Parathyroid adenoma (tissue), 2 donors: Measurements from ENCODE around the gene SSPN.
"Not testable (repeated sequence)": the region's sequence is repeated elsewhere in the genome, so short reads cannot be mapped to it uniquely, and the experiment has no call there.

Source experiments
- H2AFZ ChIP-seq: fragments of 300-600 bp; sonication (generic); one replicate; pipeline ENCODE4 v1.7.0; 2017; ENCODE audit warnings: antibody characterized with exemption, mild to moderate bottlenecking
- H3K27ac ChIP-seq: fragments of 300-600 bp; sonication (generic); one replicate; pipeline ENCODE4 v1.7.0; 2017
- H3K27me3 ChIP-seq: fragments of 300-600 bp; sonication (generic); one replicate; pipeline ENCODE4 v1.7.0; 2017; ENCODE audit warnings: low read length; ENCODE audit not compliant: control insufficient read depth, insufficient read depth
- H3K36me3 ChIP-seq: fragments of 300-600 bp; sonication (generic); one replicate; pipeline ENCODE4 v1.7.0; 2017; ENCODE audit warnings: low read length; ENCODE audit not compliant: control insufficient read depth, insufficient read depth
- H3K4me1 ChIP-seq: fragments of 300-600 bp; sonication (generic); one replicate; pipeline ENCODE4 v1.7.0; 2017; ENCODE audit warnings: control low read depth
- H3K4me2 ChIP-seq: fragments of 300-600 bp; sonication (generic); one replicate; pipeline ENCODE4 v1.7.0; 2017; ENCODE audit warnings: low read length
- H3K4me3 ChIP-seq: fragments of 300-600 bp; sonication (generic); one replicate; pipeline ENCODE4 v1.7.0; 2017; ENCODE audit warnings: low read depth, low read length
- H3K79me2 ChIP-seq: fragments of 300-600 bp; sonication (generic); one replicate; pipeline ENCODE4 v1.7.0; 2017; ENCODE audit warnings: control low read depth
- H3K9ac ChIP-seq: fragments of 300-600 bp; sonication (generic); one replicate; pipeline ENCODE4 v1.7.0; 2017; ENCODE audit warnings: mild to moderate bottlenecking
- H3K9me3 ChIP-seq: fragments of 300-600 bp; sonication (generic); one replicate; pipeline ENCODE4 v1.7.0; 2017; ENCODE audit warnings: low read length; ENCODE audit not compliant: control insufficient read depth
- TF ChIP-seq, protein P1 (sequence below): fragments of 300-600 bp; sonication (generic); IDR thresholded peaks from one replicate; pipeline ENCODE4 v1.7.0; 2017; ENCODE audit warnings: antibody characterized with exemption, mild to moderate bottlenecking
- donor health status: primary hyperparathyroidism.

The SSPN gene

DNA sequence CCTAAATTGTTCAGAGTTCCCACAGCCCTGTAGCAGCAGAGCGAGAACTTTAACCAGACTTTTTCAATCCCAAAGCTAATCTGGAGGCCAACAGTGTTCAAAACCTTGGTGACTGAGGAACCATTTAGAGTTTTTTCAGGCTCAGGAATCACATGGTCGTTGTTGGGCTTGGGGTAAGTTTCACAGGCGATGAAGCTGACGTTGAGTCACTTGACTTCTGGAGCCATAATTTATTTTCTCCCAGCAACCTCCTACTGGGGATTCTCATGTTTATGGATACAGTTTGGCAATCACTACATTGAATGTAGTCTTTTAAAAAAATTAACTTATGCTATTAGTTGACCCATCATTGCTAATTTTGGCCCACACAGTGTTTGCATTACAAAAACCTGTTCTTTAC, 34.5 kb downstream of the SSPN start:
- Histone ChIP-seq H3K27me3 (peaks cover 4% of the 10 kb centered on the region), H3K9ac (no peak overlapping the region), H3K4me3 (no peak overlapping the region), H3K4me1 (peaks cover 2% of the 10 kb centered on the region), H3K79me2 (no peaks in the 10 kb centered on the region), H3K9me3 (no peaks in the 10 kb centered on the region), H3K27ac (no peak overlapping the region), H2AFZ (no peak overlapping the region), H3K36me3 (no peaks in the 10 kb centered on the region), H3K4me2 (no peak overlapping the region)
- TF ChIP-seq, protein P1, sequence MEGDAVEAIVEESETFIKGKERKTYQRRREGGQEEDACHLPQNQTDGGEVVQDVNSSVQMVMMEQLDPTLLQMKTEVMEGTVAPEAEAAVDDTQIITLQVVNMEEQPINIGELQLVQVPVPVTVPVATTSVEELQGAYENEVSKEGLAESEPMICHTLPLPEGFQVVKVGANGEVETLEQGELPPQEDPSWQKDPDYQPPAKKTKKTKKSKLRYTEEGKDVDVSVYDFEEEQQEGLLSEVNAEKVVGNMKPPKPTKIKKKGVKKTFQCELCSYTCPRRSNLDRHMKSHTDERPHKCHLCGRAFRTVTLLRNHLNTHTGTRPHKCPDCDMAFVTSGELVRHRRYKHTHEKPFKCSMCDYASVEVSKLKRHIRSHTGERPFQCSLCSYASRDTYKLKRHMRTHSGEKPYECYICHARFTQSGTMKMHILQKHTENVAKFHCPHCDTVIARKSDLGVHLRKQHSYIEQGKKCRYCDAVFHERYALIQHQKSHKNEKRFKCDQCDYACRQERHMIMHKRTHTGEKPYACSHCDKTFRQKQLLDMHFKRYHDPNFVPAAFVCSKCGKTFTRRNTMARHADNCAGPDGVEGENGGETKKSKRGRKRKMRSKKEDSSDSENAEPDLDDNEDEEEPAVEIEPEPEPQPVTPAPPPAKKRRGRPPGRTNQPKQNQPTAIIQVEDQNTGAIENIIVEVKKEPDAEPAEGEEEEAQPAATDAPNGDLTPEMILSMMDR: no peak

DNA sequence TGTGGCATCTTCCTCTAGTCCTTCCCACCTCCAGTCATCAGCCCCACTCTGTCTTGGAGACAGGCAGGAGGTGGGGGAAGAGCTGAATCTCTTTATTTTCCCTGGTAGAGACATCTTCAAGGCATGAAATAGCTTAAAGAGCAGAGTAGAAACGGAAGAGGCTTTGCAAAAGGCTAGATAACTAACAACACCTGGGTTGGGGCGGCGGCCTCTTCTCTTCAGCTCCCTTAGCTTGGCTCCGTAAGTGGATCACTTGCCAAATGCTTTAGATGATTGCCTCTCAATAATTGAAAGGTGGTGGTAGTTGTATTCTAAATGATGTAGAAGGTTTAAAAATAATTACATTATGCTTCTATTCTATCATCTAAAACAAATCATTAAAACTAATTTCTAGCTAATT, 36.1 kb downstream of the SSPN start:
- TF ChIP-seq, protein P1: no peak
- Histone ChIP-seq H3K36me3 (no peaks in the 10 kb centered on the region), H2AFZ (no peak overlapping the region), H3K27ac (no peak overlapping the region), H3K9ac (no peak overlapping the region), H3K4me1 (peaks cover 2% of the 10 kb centered on the region), H3K79me2 (no peaks in the 10 kb centered on the region), H3K27me3 (peaks cover 4% of the 10 kb centered on the region), H3K4me3 (no peak overlapping the region), H3K4me2 (no peak overlapping the region), H3K9me3 (no peaks in the 10 kb centered on the region)

DNA sequence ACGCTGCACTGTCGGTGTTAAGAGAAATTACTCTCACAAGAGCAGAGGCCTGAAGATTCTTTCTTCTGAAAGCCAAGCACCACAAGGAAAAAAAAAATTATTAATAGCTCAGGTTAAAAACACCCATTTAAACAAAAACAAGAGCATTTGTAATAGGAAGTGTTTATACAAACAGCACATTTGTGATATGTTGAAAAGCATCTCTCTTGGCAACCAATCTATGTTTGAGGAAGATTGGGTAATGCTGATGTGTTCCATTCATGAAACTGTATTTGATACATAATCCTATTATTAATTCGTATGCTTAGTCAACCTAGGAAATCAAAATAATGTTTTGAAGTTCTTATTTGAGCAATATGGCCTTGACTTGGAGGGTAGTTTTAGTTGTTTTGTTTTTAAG, 36.5 kb downstream of the SSPN start:
- no peaks in the 10 kb centered on the region for H3K36me3 ChIP-seq
- peaks cover 4% of the 10 kb centered on the region for H3K27me3 ChIP-seq
- H3K79me2 ChIP-seq: no peaks in the 10 kb centered on the region
- no peak overlapping the region for H3K4me2 ChIP-seq
- no peaks in the 10 kb centered on the region for H3K9me3 ChIP-seq
- peaks cover 2% of the 10 kb centered on the region for H3K4me1 ChIP-seq
- H3K9ac ChIP-seq: no peak overlapping the region
- TF ChIP-seq, protein P1: no peak
- H3K4me3 ChIP-seq: no peak overlapping the region
- no peak overlapping the region for H2AFZ ChIP-seq
- H3K27ac ChIP-seq: no peak overlapping the region

DNA sequence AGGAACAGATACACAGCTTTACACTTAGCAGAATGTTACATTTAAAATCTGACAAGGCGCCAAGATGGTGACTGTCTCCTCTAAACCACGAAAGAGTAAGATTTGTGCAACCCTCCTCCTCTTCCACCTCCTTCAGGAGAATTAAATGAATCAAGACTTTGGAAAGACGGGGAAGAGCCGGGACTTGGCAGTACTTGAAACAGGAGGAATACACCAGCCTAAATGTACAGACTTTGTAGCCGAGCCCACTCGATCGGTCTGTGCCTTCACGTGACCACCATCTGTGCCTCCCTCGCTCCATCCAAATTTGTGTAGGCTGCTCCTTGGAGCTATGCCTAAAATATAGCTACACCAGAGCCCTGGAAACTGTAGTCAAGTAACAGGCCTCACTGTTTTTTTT, 38.3 kb downstream of the SSPN start:
- Histone ChIP-seq H3K4me2 (no peak overlapping the region), H3K36me3 (no peaks in the 10 kb centered on the region), H3K4me3 (no peak overlapping the region), H2AFZ (no peak overlapping the region), H3K27ac (no peak overlapping the region), H3K27me3 (peaks cover 4% of the 10 kb centered on the region), H3K9ac (no peak overlapping the region), H3K9me3 (no peaks in the 10 kb centered on the region), H3K79me2 (no peaks in the 10 kb centered on the region), H3K4me1 (no peaks in the 10 kb centered on the region)
- TF ChIP-seq, protein P1: no peak

GRCh38 chr12:26235465-26235864, 40.1 kb downstream of the SSPN start:
- H3K27me3 ChIP-seq, H3K36me3 ChIP-seq, H3K9me3 ChIP-seq, H3K4me1 ChIP-seq, H3K79me2 ChIP-seq, H2AFZ ChIP-seq, H3K27ac ChIP-seq, H3K4me2 ChIP-seq, H3K4me3 ChIP-seq, H3K9ac ChIP-seq: not testable (repeated sequence)
